ENCODE results near the gene KLK2.
A peak's percentile ranks its signal among the peaks of the same experiment; 100 is the strongest.

GRCh38 chr19:50838239-50838638 lies 35.0 kb upstream of the KLK2 start:
- TF ChIP-seq CTCF (IDR thresholded peaks at IDR 0.05) (peak; percentile 50; the same call in 1 of the 2 replicates), REST (IDR thresholded peaks at IDR 0.05; ENCODE audit: insufficient read depth in 1 of 2, low read depth in 2 of 2, low read length in 1 of 2) (no peak), POLR2AphosphoS5 (IDR thresholded peaks at IDR 0.05; ENCODE audit: low read depth, low read length) (no peak), TCF7L2 (IDR thresholded peaks at IDR 0.05; ENCODE audit: low read depth, low read length) (no peak), SIN3A (IDR thresholded peaks at IDR 0.05; ENCODE audit: borderline replicate concordance, insufficient read depth, low read depth, low read length) (no peak)

All from Panc1 (cell line).